ENCODE data around the gene TAS2R43. TPM values are rescaled to one million over a fixed set of nuclear protein-coding genes. Genes with fewer than 3 reads are reported as not detected.
"Not testable (repeated sequence)": the region's sequence is repeated elsewhere in the genome, so short reads cannot be mapped to it uniquely, and the experiment has no call there.

TAS2R43 gene
- total and polyA plus RNA-seq, 7 donors, result 0.09 to 0.36 TPM; not detected in 5

GRCh38 chr12:11133162-11133561, 41.0 kb upstream of the TAS2R43 start:
- TF ChIP-seq CTCF (IDR thresholded peaks at IDR 0.05), result no peak
- intact Hi-C loops (cut with DNase I), result no loop called here
- Histone ChIP-seq H3K36me3 (ENCODE audit: insufficient read depth in 1 of 2, low read depth in 1 of 2) (no peaks in the 10 kb centered on the region), H3K4me3 (no peak overlapping the region), H3K4me1 (peaks cover 4% of the 10 kb centered on the region), H3K27ac (no peak overlapping the region), H3K9me3 (no peaks in the 10 kb centered on the region), H3K27me3 (ENCODE audit: insufficient read depth in 3 of 3, low read length in 2 of 3) (no peaks in the 10 kb centered on the region)
- DNase-seq (no peak), ATAC-seq (no peak)
- 93 to 95% (median 95%) methylated on average over 2 of the region's 2 CpGs for WGBS, 3 donors

- 0 to 31% (median 23%) methylated on average over 2 of the region's 2 CpGs for WGBS, 3 donors
- Histone ChIP-seq H3K4me3 (no peak overlapping the region), H3K27ac (no peak overlapping the region), H3K36me3 (ENCODE audit: insufficient read depth in 1 of 2, low read depth in 1 of 2) (no peaks in the 10 kb centered on the region), H3K27me3 (ENCODE audit: insufficient read depth in 3 of 3, low read length in 2 of 3) (no peaks in the 10 kb centered on the region), H3K9me3 (no peaks in the 10 kb centered on the region), H3K4me1 (peaks cover 4% of the 10 kb centered on the region)
- DNase-seq (no peak), ATAC-seq (peak in 3 of 4 donors; percentile 21 to 61 (median 27))
- intact Hi-C loops (cut with DNase I), result no loop called here
- TF ChIP-seq CTCF (IDR thresholded peaks at IDR 0.05), result no peak
Observed at GRCh38 chr12:11130999-11131398, 38.9 kb upstream of the TAS2R43 start.

- H3K27ac ChIP-seq, result no peak overlapping the region
- no peak overlapping the region for H3K4me3 ChIP-seq
- no peaks in the 10 kb centered on the region for H3K27me3 ChIP-seq (ENCODE audit: insufficient read depth in 3 of 3, low read length in 2 of 3)
- H3K36me3 ChIP-seq (ENCODE audit: insufficient read depth in 1 of 2, low read depth in 1 of 2), result no peaks in the 10 kb centered on the region
- intact Hi-C loops (cut with DNase I), result no loop called here
- ATAC-seq (peak in 2 of 4 donors; percentile 24 to 42), DNase-seq (no peak)
- H3K9me3 ChIP-seq, result no peaks in the 10 kb centered on the region
- TF ChIP-seq CTCF (IDR thresholded peaks at IDR 0.05), result no peak
- peaks cover 4% of the 10 kb centered on the region for H3K4me1 ChIP-seq
- 61 to 89% (median 72%) methylated on average over 3 of the region's 3 CpGs for WGBS, 3 donors
Observed at GRCh38 chr12:11130382-11130781, 38.3 kb upstream of the TAS2R43 start.

GRCh38 chr12:11114130-11114529, 22.0 kb upstream of the TAS2R43 start:
- ATAC-seq; intact Hi-C loops (cut with DNase I); DNase-seq; H3K4me3 ChIP-seq; H3K27me3 ChIP-seq (ENCODE audit: insufficient read depth in 3 of 3, low read length in 2 of 3); H3K36me3 ChIP-seq (ENCODE audit: insufficient read depth in 1 of 2, low read depth in 1 of 2); H3K4me1 ChIP-seq; H3K27ac ChIP-seq: not testable (repeated sequence)
- 98 to 100% (median 100%) methylated on average over 1 of the region's 1 CpG for WGBS, 3 donors
- peaks cover 13% of the 10 kb centered on the region for H3K9me3 ChIP-seq

GRCh38 chr12:11111213-11111612, 19.1 kb upstream of the TAS2R43 start:
- intact Hi-C loops (cut with DNase I); DNase-seq; H3K27ac ChIP-seq; ATAC-seq; H3K4me1 ChIP-seq; H3K27me3 ChIP-seq (ENCODE audit: insufficient read depth in 3 of 3, low read length in 2 of 3); H3K9me3 ChIP-seq; H3K36me3 ChIP-seq (ENCODE audit: insufficient read depth in 1 of 2, low read depth in 1 of 2); H3K4me3 ChIP-seq: not testable (repeated sequence)
- 95 to 99% (median 95%) methylated on average over 1 of the region's 1 CpG for WGBS, 3 donors

- intact Hi-C loops (cut with DNase I), result no loop called here
- no peaks in the 10 kb centered on the region for H3K27me3 ChIP-seq (ENCODE audit: insufficient read depth in 3 of 3, low read length in 2 of 3)
- H3K27ac ChIP-seq, result no peak overlapping the region
- H3K4me3 ChIP-seq, result no peak overlapping the region
- H3K9me3 ChIP-seq, result no peaks in the 10 kb centered on the region
- H3K4me1 ChIP-seq, result no peaks in the 10 kb centered on the region
- WGBS, 3 donors, result 86 to 92% (median 86%) methylated on average over 2 of the region's 2 CpGs
- ATAC-seq, result no peak
- TF ChIP-seq CTCF (IDR thresholded peaks at IDR 0.05), result no peak
- no peak for DNase-seq
- H3K36me3 ChIP-seq (ENCODE audit: insufficient read depth in 1 of 2, low read depth in 1 of 2), result peaks cover 0 to 7% of the 10 kb centered on the region in 2 donors
Observed at GRCh38 chr12:11108862-11109261, 16.7 kb upstream of the TAS2R43 start.

Data from psoas muscle (tissue), 8 donors.